ENCODE measurements around the gene PHOSPHO2.

PHOSPHO2 gene

DNA sequence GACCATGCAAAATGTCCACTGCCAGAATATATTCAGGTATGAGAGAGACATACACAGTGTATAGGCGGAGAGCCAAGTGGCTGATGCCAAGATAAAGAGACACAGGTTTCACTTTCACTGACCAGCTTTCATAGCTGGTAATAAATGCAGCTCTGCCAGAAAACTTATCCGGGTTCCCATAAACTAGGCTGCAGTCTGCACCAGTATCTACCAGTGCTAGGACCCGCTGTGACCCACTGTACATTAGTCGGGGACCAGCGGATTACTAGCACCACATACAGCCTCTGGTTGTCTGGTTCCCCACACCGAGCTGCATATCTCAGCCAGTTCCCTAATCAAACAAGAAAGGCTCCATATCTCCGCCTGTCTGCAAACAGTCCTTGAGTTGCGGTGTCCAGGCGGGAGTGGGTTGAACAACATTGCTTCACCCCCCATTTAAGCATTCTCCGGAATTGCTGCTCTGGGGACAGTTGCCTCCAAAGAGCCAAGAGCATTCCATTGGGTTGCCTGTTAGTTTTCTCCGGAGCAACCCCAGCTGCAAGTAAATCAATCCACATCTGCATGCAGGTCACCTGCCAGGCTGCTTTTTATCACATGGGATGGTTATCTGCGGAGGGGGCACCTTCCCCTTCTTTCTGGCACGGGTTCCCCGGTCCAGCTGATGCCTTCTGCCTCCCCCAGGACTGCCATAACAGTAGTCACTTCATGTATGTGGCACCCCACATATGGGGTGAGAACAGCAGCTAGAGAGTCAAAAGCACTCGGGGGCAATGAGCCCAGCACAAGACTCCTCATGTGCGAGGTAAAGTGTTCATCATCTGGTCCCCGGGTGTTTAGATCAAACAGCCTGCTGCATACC is 21.3 kb downstream of the PHOSPHO2 start:
- no peak for DNase-seq (ENCODE audit: low read depth in 4 of 4, low spot score in 1 of 4)

DNA sequence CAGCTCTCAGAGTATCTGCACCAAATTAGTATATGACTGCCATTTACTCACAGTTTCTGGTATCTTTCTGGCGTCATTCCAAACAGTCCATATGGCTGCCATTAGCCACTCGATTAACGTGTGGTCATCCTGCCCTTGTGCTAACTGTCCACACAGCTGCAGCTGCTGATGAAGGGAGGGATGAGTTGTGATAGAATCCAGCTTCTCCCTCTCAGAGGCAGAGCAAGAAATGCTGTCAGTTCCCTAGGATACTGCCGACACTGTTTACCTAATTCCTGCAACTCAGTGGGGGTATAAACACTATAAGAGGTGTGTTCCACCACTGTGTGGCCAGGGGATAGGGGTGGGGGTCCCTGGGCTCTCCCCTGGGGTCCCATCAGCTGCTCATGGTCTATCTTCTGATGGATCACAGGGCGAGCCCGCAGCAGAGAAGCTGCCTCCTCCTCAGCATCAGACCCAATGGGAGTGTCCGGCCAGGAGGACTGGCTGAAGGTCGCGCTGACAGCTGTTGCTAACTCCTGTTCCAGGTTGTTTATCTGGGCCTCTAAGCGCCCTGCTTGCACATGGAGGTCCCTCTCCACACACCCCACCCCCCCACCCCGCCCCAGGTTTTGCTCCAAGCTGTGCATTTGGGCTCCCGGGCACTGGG is 22.1 kb downstream of the PHOSPHO2 start:
- DNase-seq (ENCODE audit: low read depth in 4 of 4, low spot score in 1 of 4): no peak

DNA sequence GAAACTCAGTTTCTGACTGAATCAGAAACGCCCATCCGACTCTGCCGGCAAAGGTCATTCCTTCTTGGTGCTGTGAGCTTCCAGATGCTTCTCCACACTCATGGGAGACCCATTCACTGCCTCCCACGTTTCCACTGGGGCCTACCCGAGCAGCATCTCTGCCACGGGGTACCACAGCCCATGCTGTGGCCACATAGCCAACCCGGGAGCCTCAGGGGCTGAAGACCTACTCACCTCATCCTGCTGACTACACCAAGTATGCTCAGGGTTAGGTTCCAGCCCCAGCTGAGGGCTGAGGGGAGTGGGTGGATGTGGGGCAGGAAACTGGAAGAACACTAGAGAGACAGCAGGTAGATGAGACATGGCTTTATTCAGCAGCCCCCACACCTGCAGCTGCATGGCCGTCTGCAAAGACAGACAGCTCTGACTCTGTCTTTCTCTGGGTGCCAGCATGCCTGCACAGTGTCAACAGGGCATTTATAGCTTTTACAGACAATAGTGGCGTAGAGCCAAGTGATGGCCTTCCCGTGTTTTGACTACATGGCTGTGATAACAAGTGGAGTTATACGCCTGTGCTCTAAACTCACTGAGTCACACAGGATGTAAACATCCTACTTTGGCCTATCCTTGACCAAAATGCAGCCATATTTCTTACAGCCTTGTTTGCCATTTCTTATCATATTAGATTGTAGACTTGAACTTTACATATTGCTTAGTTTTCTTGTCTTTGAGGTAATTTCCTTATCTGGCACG is 22.8 kb downstream of the PHOSPHO2 start:
- DNase-seq (ENCODE audit: low read depth in 4 of 4, low spot score in 1 of 4): no peak

GRCh38 chr2:169717691-169718063 is 23.4 kb downstream of the PHOSPHO2 start:
- DNase-seq (ENCODE audit: low read depth in 4 of 4, low spot score in 1 of 4): no peak

DNA sequence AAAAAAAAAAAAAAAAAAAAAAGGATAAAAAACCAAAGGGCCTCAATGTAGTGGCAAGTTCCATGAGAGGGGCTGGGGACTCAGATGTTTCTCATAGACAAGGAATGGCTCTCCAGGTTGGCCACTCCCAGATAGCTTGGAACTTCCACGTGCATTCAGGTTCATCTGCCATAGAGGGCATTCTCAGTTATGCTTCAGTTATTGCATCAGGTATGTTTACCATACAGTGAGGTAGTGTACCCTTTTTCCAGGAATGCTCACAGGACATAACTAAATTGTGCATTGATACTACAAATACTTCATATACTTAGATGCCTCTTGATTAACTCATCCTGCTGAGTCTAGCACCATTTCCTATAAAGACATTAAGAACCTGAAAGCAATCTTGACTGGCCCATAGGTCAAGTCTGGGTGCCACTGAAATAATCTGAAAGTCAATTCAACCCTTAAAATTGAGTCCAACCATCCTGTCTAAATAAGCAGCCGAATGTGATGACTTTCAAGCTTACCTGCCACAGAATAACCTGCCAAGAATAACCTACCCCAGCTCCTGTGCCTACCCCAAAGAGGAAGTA is 24.7 kb downstream of the PHOSPHO2 start:
- no peak for DNase-seq (ENCODE audit: low read depth in 4 of 4, low spot score in 1 of 4)

- DNase-seq (ENCODE audit: low read depth in 4 of 4, low spot score in 1 of 4): no peak
Measured at GRCh38 chr2:169721016-169721415, 26.7 kb downstream of the PHOSPHO2 start.

- DNase-seq (ENCODE audit: low read depth in 4 of 4, low spot score in 1 of 4): no peak
Measured at GRCh38 chr2:169727065-169727464, 32.8 kb downstream of the PHOSPHO2 start.

DNA sequence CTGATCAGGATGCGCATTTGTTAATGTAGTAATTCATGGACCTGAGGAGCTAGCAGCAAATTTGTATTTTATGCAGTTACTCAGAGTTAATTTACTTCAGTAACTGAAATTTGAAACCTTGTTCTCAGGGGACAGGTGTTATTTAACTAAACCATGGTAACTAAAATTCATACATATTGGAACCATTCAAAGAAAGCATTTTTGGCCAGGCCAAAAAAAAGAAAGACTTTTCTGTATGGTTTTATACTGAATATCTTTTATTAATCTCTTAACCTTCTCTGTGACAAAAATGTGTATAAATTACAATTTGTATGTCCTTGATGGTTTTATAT is 35.0 kb downstream of the PHOSPHO2 start:
- no peak for DNase-seq (ENCODE audit: low read depth in 4 of 4, low spot score in 1 of 4)

DNA sequence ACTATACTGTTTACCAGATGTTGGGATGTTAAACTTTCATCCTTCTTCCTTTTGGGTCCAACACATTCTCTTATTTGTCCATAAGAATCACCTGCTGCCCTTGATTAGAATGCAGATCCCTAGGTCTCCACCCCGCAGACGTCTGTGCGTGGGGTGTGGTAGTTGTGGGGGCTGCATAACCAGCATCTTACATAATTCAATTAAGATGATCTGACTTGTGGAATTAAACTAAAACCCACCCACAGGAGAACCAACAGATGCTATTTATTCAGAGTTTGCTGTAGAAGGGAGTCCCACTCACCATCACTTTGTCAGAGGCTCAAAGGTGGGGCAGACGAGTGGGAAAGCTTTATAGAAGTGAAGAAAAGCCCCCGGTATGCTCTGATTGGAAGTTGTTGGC is 37.8 kb downstream of the PHOSPHO2 start:
- DNase-seq (ENCODE audit: low read depth in 4 of 4, low spot score in 1 of 4): no peak

GRCh38 chr2:169732583-169733358 is 38.5 kb downstream of the PHOSPHO2 start:
- no peak for DNase-seq (ENCODE audit: low read depth in 4 of 4, low spot score in 1 of 4)

- DNase-seq (ENCODE audit: low read depth in 4 of 4, low spot score in 1 of 4): peak in 1 of 4 experiments; percentile 7
Measured at GRCh38 chr2:169734169-169734847, 40.0 kb downstream of the PHOSPHO2 start.

- DNase-seq (ENCODE audit: low read depth in 4 of 4, low spot score in 1 of 4): no peak
Measured at GRCh38 chr2:169735623-169736022, 41.4 kb downstream of the PHOSPHO2 start.

DNA sequence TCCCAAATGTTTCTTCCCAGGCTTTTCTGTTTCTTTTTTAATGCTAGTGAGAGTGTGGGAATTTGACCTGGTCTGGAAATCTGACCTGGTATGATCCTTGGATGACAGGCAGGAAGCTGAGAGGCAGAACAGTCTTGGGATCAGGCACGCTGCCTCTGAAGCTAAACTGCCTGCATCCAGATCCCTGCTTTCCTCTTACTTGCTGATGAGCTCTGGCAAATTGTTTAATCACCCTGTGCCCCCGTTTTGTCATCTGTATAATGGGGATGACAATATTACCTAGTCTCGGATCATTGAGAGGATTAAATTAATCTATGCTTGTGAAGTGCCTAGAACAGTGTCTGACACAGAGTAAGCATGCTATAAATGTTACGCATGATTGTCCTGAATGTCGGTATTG is 42.6 kb downstream of the PHOSPHO2 start:
- DNase-seq (ENCODE audit: low read depth in 4 of 4, low spot score in 1 of 4): no peak

GRCh38 chr2:169738566-169739229 is 44.4 kb downstream of the PHOSPHO2 start:
- no peak for DNase-seq (ENCODE audit: low read depth in 4 of 4, low spot score in 1 of 4)

DNA sequence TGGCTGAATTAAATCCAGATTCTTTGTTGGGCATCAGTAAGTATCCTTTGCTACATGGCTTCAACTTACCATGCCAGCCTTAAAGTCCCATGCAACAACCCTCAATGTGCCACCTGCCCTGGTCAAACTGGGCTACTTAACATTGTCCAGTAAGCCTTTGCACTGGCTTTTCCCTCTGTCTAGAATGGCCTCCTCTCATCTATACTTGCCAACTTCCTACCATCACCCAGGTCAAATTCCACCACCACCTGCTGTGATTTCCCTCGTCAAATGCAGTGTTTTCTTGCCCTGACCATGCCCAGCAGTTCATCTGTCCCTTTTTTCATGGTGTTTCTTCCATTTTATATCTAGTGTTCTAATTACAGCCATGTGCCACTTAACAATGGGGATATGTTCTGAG is 45.1 kb downstream of the PHOSPHO2 start:
- DNase-seq (ENCODE audit: low read depth in 4 of 4, low spot score in 1 of 4): no peak

DNA sequence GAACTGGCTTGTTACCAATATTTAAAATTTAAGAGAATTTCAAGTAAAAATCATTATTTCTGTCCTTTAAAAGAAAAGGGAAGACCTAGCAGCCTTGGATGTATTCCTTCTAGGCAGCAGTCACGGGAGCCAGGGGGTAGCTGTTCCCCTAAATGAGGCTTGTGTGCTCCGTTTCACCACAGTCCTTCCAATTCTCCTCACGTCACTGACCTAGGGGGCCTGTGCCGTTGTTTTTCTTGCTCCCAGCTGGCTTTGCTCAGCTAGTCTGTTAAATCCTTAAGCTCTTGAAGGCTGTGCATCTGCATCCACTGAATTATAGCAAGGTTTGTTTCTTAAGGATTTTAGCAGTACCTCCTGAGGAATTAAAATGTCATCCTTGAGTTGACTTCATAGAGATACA is 49.3 kb downstream of the PHOSPHO2 start:
- DNase-seq (ENCODE audit: low read depth in 4 of 4, low spot score in 1 of 4): no peak

- DNase-seq (ENCODE audit: low read depth in 4 of 4, low spot score in 1 of 4): no peak
Measured at GRCh38 chr2:169746240-169746639, 52.0 kb downstream of the PHOSPHO2 start.

DNA sequence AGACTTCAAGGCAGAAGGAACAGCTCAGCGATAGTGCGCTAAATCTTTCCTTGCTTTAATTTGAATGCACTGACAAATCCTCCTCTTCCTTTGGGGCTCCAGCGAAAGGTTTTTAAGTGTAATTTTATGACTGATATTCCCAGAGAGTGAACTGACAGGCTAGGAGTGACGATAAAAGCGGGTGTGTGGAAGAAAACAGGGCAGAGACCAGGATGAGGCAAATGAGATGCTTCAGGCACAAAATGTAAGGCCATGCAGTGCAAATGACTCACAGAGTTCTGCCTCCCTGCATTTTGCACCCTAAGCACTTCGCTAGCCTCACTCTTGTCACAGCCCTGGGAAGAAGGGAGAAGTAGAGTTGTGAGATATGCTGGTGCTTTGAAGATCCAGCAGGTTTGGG is 54.0 kb downstream of the PHOSPHO2 start:
- no peak for DNase-seq (ENCODE audit: low read depth in 4 of 4, low spot score in 1 of 4)

Data from stimulated activated CD4-positive, alpha-beta T cell treated with anti-CD3 and anti-CD28 coated beads, Interleukin-1b, Interleukin-23, amount 100 ng/mL, for 24 hours (primary cell).